ENCODE results near the gene DBH. TPM values are rescaled to one million over a fixed set of nuclear protein-coding genes. Genes with fewer than 3 reads are reported as not detected.

The DBH gene
- polyA plus RNA-seq, 3 donors = not detected

DNA sequence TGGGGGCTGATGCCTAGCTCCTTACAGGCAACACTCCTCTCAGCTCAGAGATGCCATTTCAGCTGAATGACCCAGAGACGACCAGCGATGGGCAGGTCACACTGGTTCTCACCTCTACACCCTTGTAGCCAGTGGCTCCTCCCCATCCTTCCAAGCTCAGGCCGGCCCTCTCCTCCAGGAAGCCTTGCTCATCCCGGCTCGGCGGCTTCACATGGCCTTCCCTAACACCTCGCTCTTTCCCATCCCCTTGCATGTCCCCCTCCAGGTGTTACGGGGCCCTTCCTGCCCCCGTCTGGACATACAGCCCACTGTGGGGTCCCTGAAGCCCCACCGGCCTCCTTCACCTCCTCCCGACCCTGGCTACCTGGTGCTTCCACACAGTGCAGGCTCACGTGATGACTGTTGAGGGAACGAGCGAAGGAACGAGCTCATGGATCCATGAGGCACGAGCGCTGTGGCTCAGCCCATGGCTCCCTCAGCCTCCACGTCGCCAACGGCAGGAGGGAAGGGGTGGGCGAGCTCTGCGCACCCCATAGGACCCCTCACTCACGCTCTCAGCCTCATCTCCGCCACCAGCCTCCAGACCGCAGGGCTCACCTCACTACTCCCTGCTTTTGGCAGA is 56.3 kb downstream of the DBH start:
- Histone ChIP-seq H3K36me3 (replicated peaks in 1 of 2; ENCODE audit: control insufficient read depth in 1 of 2, insufficient read depth in 2 of 2, low read length in 2 of 2) (no peaks in the 10 kb centered on the region), H3K27ac (ENCODE audit: low read depth in 1 of 2, low read length in 2 of 2) (no peak overlapping the region), H2AFZ (ENCODE audit: insufficient read depth, low read depth, low read length, poor library complexity, severe bottlenecking) (no peak overlapping the region), H3K4me2 (replicated peaks; ENCODE audit: extremely low read depth, low read length, poor library complexity, severe bottlenecking) (no peak overlapping the region), H3K27me3 (ENCODE audit: control insufficient read depth in 2 of 2, insufficient read depth in 2 of 2, low read length in 2 of 2) (peaks cover 0 to under 1% of the 10 kb centered on the region in 2 donors), H3K9ac (ENCODE audit: insufficient read depth, low read length, poor library complexity, severe bottlenecking) (no peak overlapping the region), H3K4me1 (ENCODE audit: control insufficient read depth in 1 of 2, insufficient read depth in 2 of 2, low read length in 2 of 2) (no peaks in the 10 kb centered on the region), H3K4me3 (replicated peaks in 1 of 3; ENCODE audit: low read depth in 2 of 3, low read length in 3 of 3) (no peak overlapping the region), H3K9me3 (replicated peaks in 1 of 2; ENCODE audit: control insufficient read depth in 1 of 2, insufficient read depth in 1 of 2, low read length in 2 of 2) (no peaks in the 10 kb centered on the region), H4K20me1 (ENCODE audit: insufficient read depth, low read length) (no peaks in the 10 kb centered on the region), H3K79me2 (ENCODE audit: insufficient read depth, low read length) (no peaks in the 10 kb centered on the region)
- DNase-seq = no peak
- peaks cover 0 to 3% (median 3%) of the 10 kb centered on the region in 3 donors for H3K27me3 Mint-ChIP-seq (ENCODE audit: low read depth in 3 of 3)
- no peaks in the 10 kb centered on the region for H3K4me1 Mint-ChIP-seq
- no peak overlapping the region for H3K4me3 Mint-ChIP-seq
- TF ChIP-seq, protein P1, sequence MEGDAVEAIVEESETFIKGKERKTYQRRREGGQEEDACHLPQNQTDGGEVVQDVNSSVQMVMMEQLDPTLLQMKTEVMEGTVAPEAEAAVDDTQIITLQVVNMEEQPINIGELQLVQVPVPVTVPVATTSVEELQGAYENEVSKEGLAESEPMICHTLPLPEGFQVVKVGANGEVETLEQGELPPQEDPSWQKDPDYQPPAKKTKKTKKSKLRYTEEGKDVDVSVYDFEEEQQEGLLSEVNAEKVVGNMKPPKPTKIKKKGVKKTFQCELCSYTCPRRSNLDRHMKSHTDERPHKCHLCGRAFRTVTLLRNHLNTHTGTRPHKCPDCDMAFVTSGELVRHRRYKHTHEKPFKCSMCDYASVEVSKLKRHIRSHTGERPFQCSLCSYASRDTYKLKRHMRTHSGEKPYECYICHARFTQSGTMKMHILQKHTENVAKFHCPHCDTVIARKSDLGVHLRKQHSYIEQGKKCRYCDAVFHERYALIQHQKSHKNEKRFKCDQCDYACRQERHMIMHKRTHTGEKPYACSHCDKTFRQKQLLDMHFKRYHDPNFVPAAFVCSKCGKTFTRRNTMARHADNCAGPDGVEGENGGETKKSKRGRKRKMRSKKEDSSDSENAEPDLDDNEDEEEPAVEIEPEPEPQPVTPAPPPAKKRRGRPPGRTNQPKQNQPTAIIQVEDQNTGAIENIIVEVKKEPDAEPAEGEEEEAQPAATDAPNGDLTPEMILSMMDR (IDR thresholded peaks at IDR 0.05) = no peak
- no peaks in the 10 kb centered on the region for H3K9me3 Mint-ChIP-seq
- intact Hi-C loops (cut with micrococcal nuclease) = no loop called here
- no peaks in the 10 kb centered on the region for H3K36me3 Mint-ChIP-seq
- 94% methylated on average over 22 of the region's 25 CpGs for whole genome bisulfite sequencing (ENCODE audit: insufficient coverage)
- H3K27ac Mint-ChIP-seq = no peak overlapping the region

DNA sequence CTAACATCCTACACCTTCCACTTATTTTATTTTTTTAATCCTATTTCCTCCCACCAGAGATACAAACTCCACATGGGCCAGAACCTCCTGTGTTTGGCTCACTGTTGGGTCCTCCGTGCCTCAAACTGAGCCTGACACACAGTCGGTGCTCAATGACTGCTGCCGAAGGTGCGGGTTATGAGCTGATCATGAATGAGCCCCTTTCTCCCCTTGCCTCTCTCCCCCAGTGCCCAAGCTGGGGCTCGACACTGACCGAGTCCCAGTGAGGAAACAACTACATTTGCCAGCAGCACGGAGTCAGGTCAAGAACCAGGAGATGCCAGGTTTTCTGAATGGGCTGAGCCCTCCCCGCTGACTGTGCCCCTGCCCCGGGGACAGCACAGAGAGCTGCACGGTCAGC is 57.0 kb downstream of the DBH start:
- H3K27me3 Mint-ChIP-seq (ENCODE audit: low read depth in 3 of 3) = peaks cover 2 to 3% (median 3%) of the 10 kb centered on the region in 3 donors
- Histone ChIP-seq H3K79me2 (ENCODE audit: insufficient read depth, low read length) (no peaks in the 10 kb centered on the region), H3K9ac (ENCODE audit: insufficient read depth, low read length, poor library complexity, severe bottlenecking) (no peak overlapping the region), H3K4me3 (replicated peaks in 1 of 3; ENCODE audit: low read depth in 2 of 3, low read length in 3 of 3) (no peak overlapping the region), H4K20me1 (ENCODE audit: insufficient read depth, low read length) (no peaks in the 10 kb centered on the region), H3K9me3 (replicated peaks in 1 of 2; ENCODE audit: control insufficient read depth in 1 of 2, insufficient read depth in 1 of 2, low read length in 2 of 2) (no peaks in the 10 kb centered on the region), H2AFZ (ENCODE audit: insufficient read depth, low read depth, low read length, poor library complexity, severe bottlenecking) (no peak overlapping the region), H3K4me2 (replicated peaks; ENCODE audit: extremely low read depth, low read length, poor library complexity, severe bottlenecking) (no peak overlapping the region), H3K27me3 (ENCODE audit: control insufficient read depth in 2 of 2, insufficient read depth in 2 of 2, low read length in 2 of 2) (peaks cover 0 to 3% of the 10 kb centered on the region in 2 donors), H3K27ac (ENCODE audit: low read depth in 1 of 2, low read length in 2 of 2) (no peak overlapping the region), H3K36me3 (replicated peaks in 1 of 2; ENCODE audit: control insufficient read depth in 1 of 2, insufficient read depth in 2 of 2, low read length in 2 of 2) (no peaks in the 10 kb centered on the region), H3K4me1 (ENCODE audit: control insufficient read depth in 1 of 2, insufficient read depth in 2 of 2, low read length in 2 of 2) (no peaks in the 10 kb centered on the region)
- no peak overlapping the region for H3K27ac Mint-ChIP-seq
- no peak overlapping the region for H3K4me3 Mint-ChIP-seq
- no peaks in the 10 kb centered on the region for H3K9me3 Mint-ChIP-seq
- TF ChIP-seq, protein P1 (IDR thresholded peaks at IDR 0.05) = no peak
- WGBS (ENCODE audit: insufficient coverage) = 95% methylated on average over 10 of the region's 10 CpGs
- DNase-seq = no peak
- H3K36me3 Mint-ChIP-seq = no peaks in the 10 kb centered on the region
- intact Hi-C loops (cut with micrococcal nuclease) = no loop called here
- no peaks in the 10 kb centered on the region for H3K4me1 Mint-ChIP-seq

Measured in CD14-positive monocyte (primary cell).